Smooth muscle cell of the brain vasculature (primary cell): Measurements from ENCODE around the gene UBE2J2.

Experiments
- DNase-seq: peaks from one replicate; pipeline ENCODE4 v3.0.0-alpha.2; 2012; ENCODE audit warnings: low read depth, low spot score

The UBE2J2 gene

GRCh38 chr1:1309251-1310108 lies 35.8 kb upstream of the UBE2J2 start:
- DNase-seq = no peak

- DNase-seq = no peak
Observed at GRCh38 chr1:1308756-1309250, 35.1 kb upstream of the UBE2J2 start.

GRCh38 chr1:1307923-1308755 lies 34.5 kb upstream of the UBE2J2 start, which contains the start of the genes ACAP3 and PUSL1:
Gene ACAP3 (minus strand): TSS chr1:1307930. CDS start chr1:1307815, 115 bp downstream.
Gene PUSL1 (plus strand): TSS chr1:1308597. CDS start chr1:1308644, 47 bp downstream.
- DNase-seq = peak; percentile 72

- DNase-seq = no peak
Observed at GRCh38 chr1:1307261-1307922, 33.7 kb upstream of the UBE2J2 start.

GRCh38 chr1:1306661-1307260 lies 33.1 kb upstream of the UBE2J2 start:
- DNase-seq = no peak

GRCh38 chr1:1306070-1306660 lies 32.5 kb upstream of the UBE2J2 start:
- no peak for DNase-seq

GRCh38 chr1:1305300-1306069 lies 31.8 kb upstream of the UBE2J2 start:
- no peak for DNase-seq

- DNase-seq = peak; percentile 35
Observed at GRCh38 chr1:1304331-1305299, 31.0 kb upstream of the UBE2J2 start.

GRCh38 chr1:1303736-1304135 lies 30.1 kb upstream of the UBE2J2 start:
- no peak for DNase-seq

- no peak for DNase-seq
Observed at GRCh38 chr1:1302951-1303509, 29.4 kb upstream of the UBE2J2 start.

- DNase-seq = no peak
Observed at GRCh38 chr1:1302006-1302430, 28.4 kb upstream of the UBE2J2 start.

GRCh38 chr1:1300352-1300739 lies 26.7 kb upstream of the UBE2J2 start:
- DNase-seq = no peak

GRCh38 chr1:1299686-1300351 lies 26.2 kb upstream of the UBE2J2 start:
- DNase-seq = no peak

GRCh38 chr1:1298861-1299685 lies 25.4 kb upstream of the UBE2J2 start:
- no peak for DNase-seq

- no peak for DNase-seq
Observed at GRCh38 chr1:1297802-1298424, 24.3 kb upstream of the UBE2J2 start.
